PFSK-1 (cell line): ENCODE results near the gene DUSP16.

ENCODE experiments used
- FOXP2 ChIP-seq: optimal IDR thresholded peaks from 2 replicates; pipeline ENCODE3; 2011; ENCODE audit warnings: borderline replicate concordance, control low read depth, inconsistent platforms; ENCODE audit not compliant: insufficient read depth; ENCODE audit errors: extremely low read length, extremely low read depth
- POLR2AphosphoS5 ChIP-seq: IDR thresholded peaks from 2 replicates; pipeline ENCODE4 v1.6.1; 2012; ENCODE audit warnings: low read depth, mild to moderate bottlenecking, control low read depth, low read length, moderate library complexity
- SIN3A ChIP-seq: IDR thresholded peaks from 2 replicates; pipeline ENCODE4 v1.6.1; 2012; ENCODE audit warnings: mild to moderate bottlenecking, low read length, moderate library complexity, borderline replicate concordance; ENCODE audit not compliant: insufficient read depth
- TAF1 ChIP-seq: IDR thresholded peaks from 2 replicates; pipeline ENCODE4 v1.6.1; 2012; ENCODE audit warnings: low read length, control low read depth, borderline replicate concordance; ENCODE audit not compliant: insufficient read depth
- TF ChIP-seq, protein P1 (sequence below), 2 experiments: IDR thresholded peaks; 2 replicates each; pipeline versions ENCODE4 v1.6.1 to v1.8.0; 2011 to 2012; ENCODE audit warnings: low read depth in 2 of 2, low read length in 2 of 2, control low read depth in 1 of 2, inconsistent platforms in 1 of 2, mild to moderate bottlenecking in 1 of 2, moderate library complexity in 1 of 2; ENCODE audit not compliant: insufficient read depth in 1 of 2

DNA sequence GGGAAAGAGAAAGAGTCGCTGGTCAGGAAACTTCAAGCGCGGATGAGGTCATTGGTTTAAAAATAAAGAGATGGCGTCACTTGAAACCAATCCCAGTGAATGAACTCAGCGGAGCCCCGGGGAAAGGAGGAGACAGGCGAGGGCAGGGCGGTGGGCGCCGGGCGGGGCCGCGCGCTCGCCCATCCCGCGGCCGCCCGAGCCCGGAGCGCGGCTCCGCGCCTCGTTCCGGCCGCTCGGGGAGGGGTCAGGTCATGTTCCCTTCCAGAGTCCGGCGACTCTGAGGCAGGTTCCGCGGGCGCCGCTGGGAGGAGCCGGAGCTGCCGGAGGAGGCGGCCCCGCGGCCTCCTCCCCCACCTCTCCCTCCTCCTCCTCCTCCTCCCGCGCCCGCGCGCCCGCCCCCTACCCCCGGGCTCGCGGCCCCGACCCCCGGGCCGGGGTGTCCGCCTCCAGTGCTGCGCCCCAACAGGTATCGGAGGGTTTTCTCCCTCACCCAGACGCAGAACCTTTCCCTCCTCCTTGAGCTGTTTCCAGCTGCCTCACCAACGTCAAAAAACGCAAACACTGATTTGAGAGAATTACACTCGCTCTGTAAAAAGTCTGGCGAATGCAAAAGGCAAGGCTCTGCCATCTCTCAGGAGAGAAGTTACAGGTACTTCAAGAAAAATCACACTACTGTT, at the start of gene DUSP16:
- TF ChIP-seq TAF1 (peak; percentile 78), POLR2AphosphoS5 (no peak; the same call in 1 of the 2 replicates), SIN3A (no peak), FOXP2 (no peak)
- TF ChIP-seq, protein P1, sequence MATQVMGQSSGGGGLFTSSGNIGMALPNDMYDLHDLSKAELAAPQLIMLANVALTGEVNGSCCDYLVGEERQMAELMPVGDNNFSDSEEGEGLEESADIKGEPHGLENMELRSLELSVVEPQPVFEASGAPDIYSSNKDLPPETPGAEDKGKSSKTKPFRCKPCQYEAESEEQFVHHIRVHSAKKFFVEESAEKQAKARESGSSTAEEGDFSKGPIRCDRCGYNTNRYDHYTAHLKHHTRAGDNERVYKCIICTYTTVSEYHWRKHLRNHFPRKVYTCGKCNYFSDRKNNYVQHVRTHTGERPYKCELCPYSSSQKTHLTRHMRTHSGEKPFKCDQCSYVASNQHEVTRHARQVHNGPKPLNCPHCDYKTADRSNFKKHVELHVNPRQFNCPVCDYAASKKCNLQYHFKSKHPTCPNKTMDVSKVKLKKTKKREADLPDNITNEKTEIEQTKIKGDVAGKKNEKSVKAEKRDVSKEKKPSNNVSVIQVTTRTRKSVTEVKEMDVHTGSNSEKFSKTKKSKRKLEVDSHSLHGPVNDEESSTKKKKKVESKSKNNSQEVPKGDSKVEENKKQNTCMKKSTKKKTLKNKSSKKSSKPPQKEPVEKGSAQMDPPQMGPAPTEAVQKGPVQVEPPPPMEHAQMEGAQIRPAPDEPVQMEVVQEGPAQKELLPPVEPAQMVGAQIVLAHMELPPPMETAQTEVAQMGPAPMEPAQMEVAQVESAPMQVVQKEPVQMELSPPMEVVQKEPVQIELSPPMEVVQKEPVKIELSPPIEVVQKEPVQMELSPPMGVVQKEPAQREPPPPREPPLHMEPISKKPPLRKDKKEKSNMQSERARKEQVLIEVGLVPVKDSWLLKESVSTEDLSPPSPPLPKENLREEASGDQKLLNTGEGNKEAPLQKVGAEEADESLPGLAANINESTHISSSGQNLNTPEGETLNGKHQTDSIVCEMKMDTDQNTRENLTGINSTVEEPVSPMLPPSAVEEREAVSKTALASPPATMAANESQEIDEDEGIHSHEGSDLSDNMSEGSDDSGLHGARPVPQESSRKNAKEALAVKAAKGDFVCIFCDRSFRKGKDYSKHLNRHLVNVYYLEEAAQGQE (IDR thresholded peaks at IDR 0.05; ENCODE audit: insufficient read depth in 1 of 2, low read depth in 2 of 2, low read length in 2 of 2) = no peak
